GM18519 (cell line): ENCODE measurements around the gene OR13C2.
"Not testable (repeated sequence)": the region's sequence is repeated elsewhere in the genome, so short reads cannot be mapped to it uniquely, and the experiment has no call there.

ENCODE experiments used
- ATAC-seq: cut with Tn5 transposase; IDR thresholded peaks from one replicate; pipeline ENCODE4 v1.9.1; 2021; ENCODE audit warnings: mild to moderate bottlenecking, moderate library complexity; ENCODE audit not compliant: unreplicated experiment, low FRiP score

The OR13C2 gene

DNA sequence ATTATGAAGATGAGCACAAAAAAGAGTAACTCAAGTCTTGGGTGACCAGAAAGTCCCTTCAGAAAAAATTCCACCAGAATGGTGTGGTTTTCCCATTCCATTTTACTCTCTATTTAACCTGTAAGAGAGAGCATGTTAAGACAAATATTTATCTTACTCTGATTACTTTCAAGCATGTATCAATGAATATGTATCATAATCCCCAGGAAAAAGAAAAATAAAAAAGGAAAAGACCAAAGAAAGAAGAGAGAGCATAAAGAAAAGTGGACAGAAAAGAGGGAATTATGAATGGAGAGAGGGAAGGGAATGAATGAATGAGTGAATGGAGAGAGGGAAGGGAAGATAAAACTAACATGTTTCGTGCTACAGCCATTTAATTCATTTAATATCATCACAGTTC is at the start of gene OR13C2:
Gene OR13C2 (minus strand): TSS at position 101 of the 400 bp plus-strand sequence. CDS start 0 bp downstream, at position 101.
- not testable (repeated sequence) for ATAC-seq

- ATAC-seq, result no peak
Measured at GRCh38 chr9:104635456-104635855, 30.0 kb upstream of the OR13C2 start.

DNA sequence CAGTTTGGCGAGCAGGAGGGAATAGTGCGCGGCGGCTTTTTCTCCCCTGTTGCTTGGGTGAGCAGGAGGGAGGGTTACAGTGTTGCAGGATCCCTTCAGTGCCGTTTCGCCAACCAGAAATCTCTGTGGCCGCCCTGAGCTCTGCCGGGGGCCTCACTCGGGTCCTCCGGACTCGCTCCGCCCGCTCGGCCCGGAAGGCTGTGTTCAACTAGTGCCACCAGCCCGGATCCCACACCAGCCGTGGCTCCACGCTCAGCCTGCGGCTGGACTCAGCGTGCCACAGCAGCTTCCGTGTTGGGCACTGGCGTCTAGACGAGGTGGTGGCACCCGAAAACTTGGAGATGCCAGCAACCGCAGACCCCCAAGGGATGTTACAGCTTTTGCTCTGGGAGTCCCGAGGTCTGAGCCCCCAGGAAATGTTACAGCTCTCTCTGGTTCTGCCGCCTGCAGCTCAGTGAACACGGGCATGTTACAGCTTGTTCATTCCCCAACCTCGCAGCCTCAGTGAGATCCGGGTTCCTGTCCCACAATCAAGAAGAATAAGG is 28.6 kb upstream of the OR13C2 start:
- no peak for ATAC-seq

DNA sequence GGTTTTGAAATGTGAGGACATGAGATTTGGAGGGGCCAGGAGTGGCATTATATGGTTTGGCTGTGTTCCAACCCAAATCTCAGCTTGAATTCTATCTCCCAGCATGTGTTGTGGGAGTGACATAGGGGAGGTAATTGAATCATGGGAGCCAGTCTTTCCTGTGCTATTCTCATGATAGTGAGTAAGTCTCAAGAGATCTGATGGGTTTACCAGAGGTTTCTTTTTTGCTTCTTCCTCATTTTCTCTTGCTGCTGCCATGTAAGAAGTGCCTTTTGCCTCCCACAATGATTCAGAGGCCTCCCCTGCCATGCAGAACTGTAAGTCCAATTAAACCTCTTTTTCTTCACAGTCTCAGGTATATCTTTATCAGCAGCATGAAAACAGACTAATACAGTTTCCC is 20.5 kb upstream of the OR13C2 start:
- ATAC-seq, result not testable (repeated sequence)

DNA sequence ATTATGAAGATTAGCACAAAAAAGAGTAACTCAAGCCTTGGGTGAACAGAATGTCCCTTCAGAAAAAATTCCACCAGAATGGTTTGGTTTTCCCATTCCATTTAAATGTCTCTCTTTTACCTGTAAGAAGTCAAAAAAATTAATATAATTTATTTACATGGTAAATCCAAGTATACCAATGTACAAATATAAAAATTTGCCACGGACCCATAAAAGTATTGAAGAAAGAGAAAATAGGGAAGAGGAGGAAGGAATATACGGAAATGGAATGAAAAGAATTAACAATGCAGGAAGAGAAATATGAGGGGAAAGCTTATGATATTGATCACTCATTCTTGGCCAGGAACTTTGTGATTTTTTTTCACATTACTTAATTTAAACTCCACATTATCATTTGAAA is 12.7 kb upstream of the OR13C2 start, which contains the start of gene OR13C9:
Gene OR13C9 (minus strand): TSS at position 101 of the 400 bp plus-strand sequence. CDS start 0 bp downstream, at position 101.
- no peak for ATAC-seq

GRCh38 chr9:104617418-104617817 is 12.0 kb upstream of the OR13C2 start:
- ATAC-seq, result no peak

- no peak for ATAC-seq
Measured at GRCh38 chr9:104611213-104611612, 5.8 kb upstream of the OR13C2 start.

GRCh38 chr9:104608336-104608735 is 2.9 kb upstream of the OR13C2 start:
- no peak for ATAC-seq

- no peak for ATAC-seq
Measured at GRCh38 chr9:104606152-104606551, 725 bp upstream of the OR13C2 start.

GRCh38 chr9:104604801-104605200 is 626 bp downstream of the OR13C2 start:
- no peak for ATAC-seq

- ATAC-seq, result not testable (repeated sequence)
Measured at GRCh38 chr9:104599313-104599712, 6.1 kb downstream of the OR13C2 start, which contains the start of gene OR13C5. Gene OR13C5, minus strand, starts transcription at chr9:104599413. Its CDS starts 0 bp downstream, at chr9:104599413.

DNA sequence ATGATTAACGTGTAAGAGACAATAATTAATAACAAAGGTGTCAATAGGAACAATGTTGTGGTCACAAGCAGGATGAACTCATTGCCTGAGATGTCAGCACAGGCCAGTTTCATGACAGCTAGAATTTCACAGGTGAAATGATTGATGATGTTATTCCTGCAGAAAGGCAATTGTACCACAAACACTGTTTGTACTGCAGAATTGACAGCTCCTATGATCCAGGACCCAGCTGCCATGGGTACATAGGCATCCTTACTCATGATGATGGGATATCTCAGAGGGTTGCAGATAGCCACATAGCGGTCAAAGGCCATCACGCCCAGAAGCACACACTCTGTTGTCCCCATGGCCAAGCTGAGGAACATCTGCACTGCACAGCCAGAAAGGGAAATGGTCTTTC is 6.7 kb downstream of the OR13C2 start:
- not testable (repeated sequence) for ATAC-seq

DNA sequence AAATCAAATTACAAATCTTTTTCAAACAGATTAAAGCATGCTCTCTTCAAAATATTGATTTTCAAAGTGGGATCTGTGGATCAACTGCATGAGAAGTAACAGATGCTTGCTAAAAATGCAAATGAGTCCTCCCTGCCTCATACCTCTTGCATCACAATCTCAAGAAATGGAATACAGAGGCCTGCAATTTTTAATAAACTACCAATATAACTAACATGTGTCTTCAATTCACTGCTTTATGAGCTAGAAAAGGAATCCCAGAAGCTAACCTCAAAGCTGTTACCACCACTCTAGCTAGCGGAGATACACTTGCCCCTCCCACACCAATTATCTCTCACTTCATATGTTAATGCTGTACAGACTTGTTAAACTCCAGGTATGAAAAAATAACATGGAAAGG is 15.8 kb downstream of the OR13C2 start:
- no peak for ATAC-seq

GRCh38 chr9:104586496-104587180 is 18.8 kb downstream of the OR13C2 start:
- ATAC-seq, result no peak

DNA sequence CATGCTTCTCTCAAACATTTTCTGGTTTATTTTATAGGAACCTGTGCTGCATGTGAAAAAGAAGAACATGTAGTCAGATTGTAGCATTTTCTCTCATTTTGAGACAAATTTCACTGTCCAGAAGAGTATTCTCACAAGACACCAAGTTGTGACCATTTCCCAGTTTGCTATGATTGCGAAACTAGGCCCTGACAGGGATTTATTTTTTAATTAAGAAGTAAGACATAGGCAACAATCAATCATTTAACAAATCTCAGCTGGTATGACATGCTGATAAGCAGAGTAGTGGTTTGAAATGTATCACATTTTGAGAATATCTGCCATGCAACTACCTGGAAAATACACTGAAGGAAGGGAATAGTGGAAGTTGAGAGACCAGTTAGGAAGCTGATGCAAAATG is 24.9 kb downstream of the OR13C2 start:
- ATAC-seq, result no peak

- ATAC-seq, result no peak
Measured at GRCh38 chr9:104577263-104577662, 28.2 kb downstream of the OR13C2 start.

DNA sequence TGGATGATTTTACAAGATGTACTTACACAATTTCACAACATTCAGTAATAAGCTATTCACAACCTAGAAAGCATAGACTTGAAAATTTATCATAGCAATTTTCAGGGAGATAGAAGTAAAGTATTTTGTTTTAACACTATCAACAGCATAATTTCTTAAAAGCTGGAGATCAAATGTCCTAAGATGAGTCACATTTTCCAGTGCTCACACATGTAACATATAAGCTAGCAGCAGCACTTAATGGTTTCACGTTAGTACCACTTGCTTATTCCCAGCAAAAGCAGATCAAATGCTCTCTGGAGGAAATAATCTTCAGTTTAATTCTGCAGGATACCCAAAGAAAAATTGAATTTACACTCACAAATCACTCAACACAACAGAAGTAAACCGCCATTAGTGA is 30.0 kb downstream of the OR13C2 start:
- no peak for ATAC-seq

DNA sequence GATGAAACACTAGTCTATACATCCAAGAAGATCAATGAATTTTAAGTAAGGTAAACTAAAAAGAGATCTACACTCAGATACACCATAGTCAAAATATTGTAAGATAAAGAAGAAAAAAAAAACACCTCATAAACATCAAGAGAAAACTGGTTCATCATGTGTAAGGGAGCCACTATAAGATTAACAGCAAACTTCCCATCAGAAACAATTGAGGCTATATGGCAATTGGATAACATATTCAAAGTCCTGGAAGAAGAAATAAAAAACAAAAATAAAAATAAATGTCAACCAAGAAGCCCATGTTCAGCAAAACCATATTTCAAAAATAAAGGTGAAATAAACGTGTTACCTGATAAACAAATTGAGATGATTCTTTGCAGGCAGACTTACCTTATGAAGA is 32.8 kb downstream of the OR13C2 start:
- ATAC-seq, result no peak

DNA sequence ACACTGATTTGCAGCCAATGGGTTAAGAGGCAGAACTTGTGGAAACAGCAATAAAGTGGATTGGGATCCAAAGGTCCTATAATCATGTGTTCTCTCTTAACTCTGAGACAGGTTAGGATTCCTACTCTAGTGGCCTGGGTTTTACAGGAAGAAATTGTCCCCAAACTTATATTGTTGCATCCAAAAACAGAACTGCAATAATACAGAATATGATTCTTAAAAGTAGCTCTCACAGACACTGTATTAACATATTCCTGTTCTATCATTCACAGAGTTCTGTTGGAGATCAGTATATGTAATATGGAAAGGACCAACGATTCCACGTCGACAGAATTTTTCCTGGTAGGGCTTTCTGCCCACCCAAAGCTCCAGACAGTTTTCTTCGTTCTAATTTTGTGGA is 36.6 kb downstream of the OR13C2 start, which contains the start of gene OR13C8:
Gene OR13C8 (plus strand): TSS at position 301 of the 400 bp plus-strand sequence. CDS start 0 bp downstream, at position 301.
- no peak for ATAC-seq

- no peak for ATAC-seq
Measured at GRCh38 chr9:104564358-104564757, 41.1 kb downstream of the OR13C2 start.

- no peak for ATAC-seq
Measured at GRCh38 chr9:104556830-104557634, 48.4 kb downstream of the OR13C2 start.
